H1 (cell line): ENCODE results near the gene DHPS. TPM values are rescaled to one million over a fixed set of nuclear protein-coding genes. Genes with fewer than 3 reads are reported as not detected.

Source experiments
- CTBP2 ChIP-seq: IDR thresholded peaks from 2 replicates; pipeline ENCODE4 v1.7.0; 2011; ENCODE audit warnings: borderline replicate concordance, mild to moderate bottlenecking, moderate library complexity, mixed read lengths, low read length; ENCODE audit not compliant: insufficient read depth, insufficient read length
- HDAC2 ChIP-seq, 2 experiments: fragments of 300-600 bp in 1 of 2; sonication (generic) in 1 of 2; IDR thresholded peaks; 2 replicates each; pipeline ENCODE4 v1.6.1; 2011 to 2012; ENCODE audit warnings: low read depth in 2 of 2, low read length in 2 of 2, mild to moderate bottlenecking in 2 of 2, moderate library complexity in 2 of 2, borderline replicate concordance in 1 of 2, inconsistent platforms in 1 of 2
- KDM1A ChIP-seq: fragments of 200-600, 300-600 bp; sonication (generic); IDR thresholded peaks from 2 replicates; pipeline ENCODE4 v1.7.1; 2016; ENCODE audit warnings: mild to moderate bottlenecking, low read length, borderline replicate concordance
- NANOG ChIP-seq: IDR thresholded peaks from 2 replicates; pipeline ENCODE4 v1.6.1; 2011; ENCODE audit warnings: low read length, low read depth, mild to moderate bottlenecking, inconsistent platforms; ENCODE audit not compliant: insufficient read depth, poor library complexity, severe bottlenecking
- SUZ12 ChIP-seq: fragments of 200-600 bp; sonication (generic); IDR thresholded peaks from 2 replicates; pipeline ENCODE4 v1.6.1; 2012; ENCODE audit warnings: mild to moderate bottlenecking, inconsistent platforms, low read length, moderate library complexity, mixed read lengths
- TBP ChIP-seq: IDR thresholded peaks from 2 replicates; pipeline ENCODE4 v1.6.1; 2011; ENCODE audit warnings: low read depth, low read length, improper control_type of control experiment
- polyA plus RNA-seq, 7 experiments: library from polyadenylated mRNA; depleted of rRNA in 3 of 7; stranded (reverse) in 5 of 7; unstranded in 2 of 7; fragments of >200 nt in 5 of 7; fragments of 200-250 nt in 2 of 7; gene quantifications; 1 replicate in 5 of 7; 2 replicates in 1 of 7; 4 replicates in 1 of 7; pipeline versions ENCODE4 v1.2.1 to v1.2.3, GENCODE V29; 2011 to 2013; ENCODE audit warnings: missing spikeins in 2 of 7, mixed read lengths in 2 of 7
- total RNA-seq: library from RNA; stranded (reverse); fragmentation: NEBNext Ultra II Directional; extraction: Animal tissue kit (Norgen Biotek cat#: 25700); gene quantifications from 2 replicates; pipeline ENCODE4 v1.2.1, GENCODE V29; 2021
- TF ChIP-seq, protein P1 (sequence below): fragments of 300-600 bp; sonication (generic); IDR thresholded peaks from 2 replicates; pipeline ENCODE4 v1.7.1; 2012; ENCODE audit warnings: low read length, moderate library complexity, mild to moderate bottlenecking, inconsistent platforms; ENCODE audit not compliant: insufficient replicate concordance
- TF ChIP-seq, protein P2 (sequence below): IDR thresholded peaks from 2 replicates; pipeline ENCODE4 v1.6.1; 2012; ENCODE audit warnings: inconsistent platforms

Gene DHPS
- total and polyA plus RNA-seq, 2 of the 8 experiments (the other 6 are each of a cell fraction or from before 2014, with no cell fraction given): 86.6 to 99.6 TPM

DNA sequence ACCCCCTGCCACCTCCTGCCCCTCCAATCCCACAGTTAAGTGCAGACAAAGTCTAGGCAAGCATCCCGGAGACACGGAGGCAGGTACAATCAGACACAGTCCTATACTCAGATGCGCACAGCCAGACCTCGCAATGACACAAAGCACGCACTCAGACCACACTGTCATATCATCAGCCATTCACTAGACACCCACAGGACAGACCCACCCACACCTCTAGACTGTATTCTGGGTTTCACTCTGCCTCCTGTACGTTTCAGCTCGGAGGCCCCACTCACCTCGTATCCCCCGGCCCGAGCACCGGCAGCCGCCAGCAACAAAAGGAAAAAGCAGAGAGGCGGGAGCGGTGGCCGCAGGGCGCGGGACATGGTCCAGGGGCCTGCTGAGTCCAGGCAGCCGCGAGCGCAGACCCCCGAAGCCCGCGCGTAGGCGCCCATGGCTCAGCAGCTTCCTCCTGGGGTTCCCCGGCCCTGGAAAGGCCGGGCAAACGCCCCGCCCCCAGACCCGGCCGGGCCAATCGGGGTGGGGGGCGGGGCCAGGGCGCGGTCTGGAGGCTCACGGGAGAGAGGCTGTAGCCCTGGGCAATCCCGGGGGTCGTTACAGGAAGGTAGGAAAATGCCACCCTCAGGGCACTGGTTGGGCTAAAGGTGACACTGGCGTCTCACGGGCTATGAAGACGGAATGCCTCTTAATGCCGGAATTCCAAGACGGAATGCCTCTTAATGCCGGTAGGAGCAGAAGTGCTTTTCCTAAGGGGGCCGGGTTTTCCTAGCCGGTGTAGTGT, 15.2 kb downstream of the DHPS start, which contains the start of the genes MAN2B1 and WDR83 (continued):
- TF ChIP-seq, protein P1, sequence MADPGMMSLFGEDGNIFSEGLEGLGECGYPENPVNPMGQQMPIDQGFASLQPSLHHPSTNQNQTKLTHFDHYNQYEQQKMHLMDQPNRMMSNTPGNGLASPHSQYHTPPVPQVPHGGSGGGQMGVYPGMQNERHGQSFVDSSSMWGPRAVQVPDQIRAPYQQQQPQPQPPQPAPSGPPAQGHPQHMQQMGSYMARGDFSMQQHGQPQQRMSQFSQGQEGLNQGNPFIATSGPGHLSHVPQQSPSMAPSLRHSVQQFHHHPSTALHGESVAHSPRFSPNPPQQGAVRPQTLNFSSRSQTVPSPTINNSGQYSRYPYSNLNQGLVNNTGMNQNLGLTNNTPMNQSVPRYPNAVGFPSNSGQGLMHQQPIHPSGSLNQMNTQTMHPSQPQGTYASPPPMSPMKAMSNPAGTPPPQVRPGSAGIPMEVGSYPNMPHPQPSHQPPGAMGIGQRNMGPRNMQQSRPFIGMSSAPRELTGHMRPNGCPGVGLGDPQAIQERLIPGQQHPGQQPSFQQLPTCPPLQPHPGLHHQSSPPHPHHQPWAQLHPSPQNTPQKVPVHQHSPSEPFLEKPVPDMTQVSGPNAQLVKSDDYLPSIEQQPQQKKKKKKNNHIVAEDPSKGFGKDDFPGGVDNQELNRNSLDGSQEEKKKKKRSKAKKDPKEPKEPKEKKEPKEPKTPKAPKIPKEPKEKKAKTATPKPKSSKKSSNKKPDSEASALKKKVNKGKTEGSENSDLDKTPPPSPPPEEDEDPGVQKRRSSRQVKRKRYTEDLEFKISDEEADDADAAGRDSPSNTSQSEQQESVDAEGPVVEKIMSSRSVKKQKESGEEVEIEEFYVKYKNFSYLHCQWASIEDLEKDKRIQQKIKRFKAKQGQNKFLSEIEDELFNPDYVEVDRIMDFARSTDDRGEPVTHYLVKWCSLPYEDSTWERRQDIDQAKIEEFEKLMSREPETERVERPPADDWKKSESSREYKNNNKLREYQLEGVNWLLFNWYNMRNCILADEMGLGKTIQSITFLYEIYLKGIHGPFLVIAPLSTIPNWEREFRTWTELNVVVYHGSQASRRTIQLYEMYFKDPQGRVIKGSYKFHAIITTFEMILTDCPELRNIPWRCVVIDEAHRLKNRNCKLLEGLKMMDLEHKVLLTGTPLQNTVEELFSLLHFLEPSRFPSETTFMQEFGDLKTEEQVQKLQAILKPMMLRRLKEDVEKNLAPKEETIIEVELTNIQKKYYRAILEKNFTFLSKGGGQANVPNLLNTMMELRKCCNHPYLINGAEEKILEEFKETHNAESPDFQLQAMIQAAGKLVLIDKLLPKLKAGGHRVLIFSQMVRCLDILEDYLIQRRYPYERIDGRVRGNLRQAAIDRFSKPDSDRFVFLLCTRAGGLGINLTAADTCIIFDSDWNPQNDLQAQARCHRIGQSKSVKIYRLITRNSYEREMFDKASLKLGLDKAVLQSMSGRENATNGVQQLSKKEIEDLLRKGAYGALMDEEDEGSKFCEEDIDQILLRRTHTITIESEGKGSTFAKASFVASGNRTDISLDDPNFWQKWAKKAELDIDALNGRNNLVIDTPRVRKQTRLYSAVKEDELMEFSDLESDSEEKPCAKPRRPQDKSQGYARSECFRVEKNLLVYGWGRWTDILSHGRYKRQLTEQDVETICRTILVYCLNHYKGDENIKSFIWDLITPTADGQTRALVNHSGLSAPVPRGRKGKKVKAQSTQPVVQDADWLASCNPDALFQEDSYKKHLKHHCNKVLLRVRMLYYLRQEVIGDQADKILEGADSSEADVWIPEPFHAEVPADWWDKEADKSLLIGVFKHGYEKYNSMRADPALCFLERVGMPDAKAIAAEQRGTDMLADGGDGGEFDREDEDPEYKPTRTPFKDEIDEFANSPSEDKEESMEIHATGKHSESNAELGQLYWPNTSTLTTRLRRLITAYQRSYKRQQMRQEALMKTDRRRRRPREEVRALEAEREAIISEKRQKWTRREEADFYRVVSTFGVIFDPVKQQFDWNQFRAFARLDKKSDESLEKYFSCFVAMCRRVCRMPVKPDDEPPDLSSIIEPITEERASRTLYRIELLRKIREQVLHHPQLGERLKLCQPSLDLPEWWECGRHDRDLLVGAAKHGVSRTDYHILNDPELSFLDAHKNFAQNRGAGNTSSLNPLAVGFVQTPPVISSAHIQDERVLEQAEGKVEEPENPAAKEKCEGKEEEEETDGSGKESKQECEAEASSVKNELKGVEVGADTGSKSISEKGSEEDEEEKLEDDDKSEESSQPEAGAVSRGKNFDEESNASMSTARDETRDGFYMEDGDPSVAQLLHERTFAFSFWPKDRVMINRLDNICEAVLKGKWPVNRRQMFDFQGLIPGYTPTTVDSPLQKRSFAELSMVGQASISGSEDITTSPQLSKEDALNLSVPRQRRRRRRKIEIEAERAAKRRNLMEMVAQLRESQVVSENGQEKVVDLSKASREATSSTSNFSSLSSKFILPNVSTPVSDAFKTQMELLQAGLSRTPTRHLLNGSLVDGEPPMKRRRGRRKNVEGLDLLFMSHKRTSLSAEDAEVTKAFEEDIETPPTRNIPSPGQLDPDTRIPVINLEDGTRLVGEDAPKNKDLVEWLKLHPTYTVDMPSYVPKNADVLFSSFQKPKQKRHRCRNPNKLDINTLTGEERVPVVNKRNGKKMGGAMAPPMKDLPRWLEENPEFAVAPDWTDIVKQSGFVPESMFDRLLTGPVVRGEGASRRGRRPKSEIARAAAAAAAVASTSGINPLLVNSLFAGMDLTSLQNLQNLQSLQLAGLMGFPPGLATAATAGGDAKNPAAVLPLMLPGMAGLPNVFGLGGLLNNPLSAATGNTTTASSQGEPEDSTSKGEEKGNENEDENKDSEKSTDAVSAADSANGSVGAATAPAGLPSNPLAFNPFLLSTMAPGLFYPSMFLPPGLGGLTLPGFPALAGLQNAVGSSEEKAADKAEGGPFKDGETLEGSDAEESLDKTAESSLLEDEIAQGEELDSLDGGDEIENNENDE: no peak
- TF ChIP-seq SUZ12: no peak
- TF ChIP-seq CTBP2: no peak
- TF ChIP-seq, protein P2, sequence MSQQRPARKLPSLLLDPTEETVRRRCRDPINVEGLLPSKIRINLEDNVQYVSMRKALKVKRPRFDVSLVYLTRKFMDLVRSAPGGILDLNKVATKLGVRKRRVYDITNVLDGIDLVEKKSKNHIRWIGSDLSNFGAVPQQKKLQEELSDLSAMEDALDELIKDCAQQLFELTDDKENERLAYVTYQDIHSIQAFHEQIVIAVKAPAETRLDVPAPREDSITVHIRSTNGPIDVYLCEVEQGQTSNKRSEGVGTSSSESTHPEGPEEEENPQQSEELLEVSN: no peak
- peak; percentile 31; the same call in 1 of the 2 replicates for TF ChIP-seq TBP
- TF ChIP-seq KDM1A: no peak
- TF ChIP-seq HDAC2 (IDR thresholded peaks at IDR 0.05; ENCODE audit: borderline replicate concordance in 1 of 2, low read depth in 2 of 2, low read length in 2 of 2): no peak
- TF ChIP-seq NANOG: no peak
